Psoas muscle (tissue), 8 donors: Measurements from ENCODE around the gene ALDH1A1. TPM values are rescaled to one million over a fixed set of nuclear protein-coding genes. Genes with fewer than 3 reads are reported as not detected.

ENCODE experiments used
- ATAC-seq, 4 donors: fragments of 200-7000 bp; cut with Tn5 transposase; one replicate each; pipeline ENCODE4 v1.9.1; 2020; ENCODE audit warnings: moderate library complexity in 3 of 4, mild to moderate bottlenecking in 2 of 4
- DNase-seq, 2 donors: peaks; one replicate each; pipeline ENCODE4 v3.0.0-alpha.2; 2020
- H3K27ac ChIP-seq: fragments of 200-600 bp; one replicate; pipeline ENCODE4 v1.8.0; 2022
- H3K27me3 ChIP-seq, 3 donors: fragments of 200-600 bp in 1 of 3; one replicate each; pipeline versions ENCODE4 v1.6.1 to v1.8.0; 2013 to 2022; ENCODE audit warnings: low read length in 2 of 3, mild to moderate bottlenecking in 2 of 3, moderate library complexity in 1 of 3; ENCODE audit not compliant: insufficient read depth in 3 of 3
- H3K36me3 ChIP-seq, 2 donors: fragments of 200-600 bp in 1 of 2; one replicate each; pipeline versions ENCODE4 v1.6.1 to v1.8.0; 2013 to 2022; ENCODE audit warnings: low read depth in 1 of 2, mild to moderate bottlenecking in 1 of 2, moderate library complexity in 1 of 2; ENCODE audit not compliant: insufficient read depth in 1 of 2
- H3K4me1 ChIP-seq: fragments of 200-600 bp; one replicate; pipeline ENCODE4 v1.8.0; 2022
- H3K4me3 ChIP-seq: fragments of 200-600 bp; one replicate; pipeline ENCODE4 v1.8.0; 2022; ENCODE audit warnings: mild to moderate bottlenecking
- H3K9me3 ChIP-seq: fragments of 200-600 bp; one replicate; pipeline ENCODE4 v1.8.0; 2022
- CTCF ChIP-seq: fragments of 200-600 bp; IDR thresholded peaks from one replicate; pipeline ENCODE4 v1.8.0; 2022; ENCODE audit warnings: antibody characterized with exemption
- WGBS, 3 donors: extraction: QIAGEN DNeasy Blood & Tissue Kit; methylation state at CpG; one replicate each; pipeline versions ENCODE4 v1.1.6 to v1.1.7; 2013; 5-methylcytosine and 5-hydroxymethylcytosine counted together
- intact Hi-C, 2 donors: fragments of 100-400 bp; cut with DNase I; formaldehyde crosslinking; loops; one replicate each; pipeline versions ENCODE4 v1.11.0 to v1.14.2; 2022
- polyA plus RNA-seq, 3 donors: library from polyadenylated mRNA; stranded (reverse); fragments of 200-250 nt; gene quantifications; one replicate each; pipeline ENCODE4 v1.2.3, GENCODE V29; 2013
- total RNA-seq, 4 donors: library from RNA; stranded (reverse); fragmentation: NEBNext Ultra II Directional in 2 of 4; extraction: Animal tissue kit (Norgen Biotek cat#: 25700) in 2 of 4; gene quantifications; one replicate each; pipeline versions ENCODE4 v1.2.1 to v1.2.4, GENCODE V29; 2021 to 2023
- donor health status: healthy with polysubstance abuse.
- donor health status: DM: no; HTN: no; CAD: no; lungs with moderate emphysema.
- donor health status: Bipolar disorder and iron deficiency.
- donor health status: healthy.
- donor health status: DM: yes; HTN: yes; CAD: no.
- donor health status: DM: no; HTN: no; CAD: no.
- donor health status: DM: no; HTN: no; CAD: no.
- donor health status: DM: yes; HTN: yes; CAD: no.

The ALDH1A1 gene
- total and polyA plus RNA-seq, 7 donors: 7.0 to 57.0 (median 21.0) TPM

DNA sequence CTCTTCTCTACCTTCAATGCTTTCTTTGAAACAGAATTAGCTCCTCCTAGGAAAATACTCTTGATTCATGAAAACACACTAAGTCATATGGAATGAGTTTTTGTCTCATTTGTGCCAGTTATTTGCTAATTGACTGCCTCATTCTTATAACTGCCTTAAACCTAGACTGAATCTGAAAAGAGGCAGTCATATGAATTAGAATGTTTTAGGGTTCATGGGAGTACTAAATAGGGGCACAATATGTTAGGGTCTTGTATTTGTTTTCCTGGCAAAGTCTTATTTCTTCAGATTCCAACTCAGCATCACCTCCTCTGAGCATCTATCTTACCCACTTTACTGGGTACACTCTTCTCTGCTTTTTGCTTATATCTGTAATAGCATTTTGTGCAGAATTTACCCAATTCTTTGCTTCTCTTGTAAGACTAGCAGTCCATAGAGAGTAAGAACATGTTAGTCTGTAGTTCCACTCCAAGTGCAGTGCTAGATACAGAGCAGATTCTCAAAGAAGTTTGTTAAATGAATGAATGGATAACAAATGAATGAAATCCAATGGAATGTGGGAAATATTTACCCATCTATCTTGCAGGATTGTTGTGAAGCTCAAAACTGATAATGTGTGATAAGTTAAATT lies 43.9 kb upstream of the ALDH1A1 start:
- no peaks in the 10 kb centered on the region for H3K9me3 ChIP-seq
- no peak for TF ChIP-seq CTCF
- intact Hi-C loops: no loop called here
- H3K4me3 ChIP-seq: no peak overlapping the region
- H3K27ac ChIP-seq: no peak overlapping the region
- no peaks in the 10 kb centered on the region for H3K36me3 ChIP-seq
- DNase-seq (no peak), ATAC-seq (no peak)
- no peaks in the 10 kb centered on the region for H3K27me3 ChIP-seq
- H3K4me1 ChIP-seq: peaks cover 5% of the 10 kb centered on the region

GRCh38 chr9:72996114-72996513 lies 43.3 kb upstream of the ALDH1A1 start:
- H3K27ac ChIP-seq: no peak overlapping the region
- no peaks in the 10 kb centered on the region for H3K9me3 ChIP-seq
- no peaks in the 10 kb centered on the region for H3K27me3 ChIP-seq
- TF ChIP-seq CTCF: no peak
- no peak for DNase-seq
- 49 to 74% (median 72%) methylated on average over 2 of the region's 2 CpGs for WGBS, 3 donors
- no peak overlapping the region for H3K4me3 ChIP-seq
- H3K4me1 ChIP-seq: peaks cover 5% of the 10 kb centered on the region
- no peak for ATAC-seq
- intact Hi-C loops: no loop called here
- H3K36me3 ChIP-seq: no peaks in the 10 kb centered on the region

- DNase-seq (no peak), ATAC-seq (no peak)
- 90 to 91% (median 91%) methylated on average over 5 of the region's 5 CpGs for WGBS, 3 donors
- Histone ChIP-seq H3K36me3 (no peaks in the 10 kb centered on the region), H3K4me1 (peaks cover 5% of the 10 kb centered on the region), H3K9me3 (no peaks in the 10 kb centered on the region), H3K27me3 (no peaks in the 10 kb centered on the region), H3K4me3 (no peak overlapping the region), H3K27ac (no peak overlapping the region)
- no peak for TF ChIP-seq CTCF
- intact Hi-C loops: no loop called here
Observed at GRCh38 chr9:72995131-72996024, 42.5 kb upstream of the ALDH1A1 start.

DNA sequence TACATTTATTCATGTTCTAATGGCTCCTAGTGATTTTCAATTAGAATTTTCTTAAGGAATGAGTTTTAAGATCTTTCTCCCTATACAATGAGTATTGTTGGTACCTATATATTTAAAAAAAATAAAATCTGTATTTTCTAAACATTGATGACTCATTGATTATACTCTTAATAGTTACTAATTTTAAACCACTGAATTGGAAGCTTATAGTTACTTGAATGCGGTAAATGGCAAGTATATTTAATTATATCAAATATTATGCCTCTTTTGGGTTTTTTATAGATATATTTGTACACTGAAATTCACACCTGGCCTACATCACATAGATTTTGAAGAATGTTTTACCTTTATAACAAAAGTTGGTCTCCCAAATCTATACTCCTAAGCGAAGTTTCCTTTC lies 38.9 kb upstream of the ALDH1A1 start:
- ATAC-seq (no peak), DNase-seq (no peak)
- Histone ChIP-seq H3K27ac (no peak overlapping the region), H3K4me1 (no peaks in the 10 kb centered on the region), H3K36me3 (no peaks in the 10 kb centered on the region), H3K9me3 (no peaks in the 10 kb centered on the region), H3K4me3 (no peak overlapping the region), H3K27me3 (no peaks in the 10 kb centered on the region)
- TF ChIP-seq CTCF: no peak
- WGBS, 3 donors: 93 to 96% (median 94%) methylated on average over 2 of the region's 2 CpGs
- intact Hi-C loops: no loop called here
